ENCODE measurements around the gene THAP4. TPM values are rescaled to one million over a fixed set of nuclear protein-coding genes. Genes with fewer than 3 reads are reported as not detected.
"Not testable (repeated sequence)": the region's sequence is repeated elsewhere in the genome, so short reads cannot be mapped to it uniquely, and the experiment has no call there.

Gene THAP4
- total RNA-seq, 2 experiments from 2014 or later, result 32.3 to 37.4 TPM

DNA sequence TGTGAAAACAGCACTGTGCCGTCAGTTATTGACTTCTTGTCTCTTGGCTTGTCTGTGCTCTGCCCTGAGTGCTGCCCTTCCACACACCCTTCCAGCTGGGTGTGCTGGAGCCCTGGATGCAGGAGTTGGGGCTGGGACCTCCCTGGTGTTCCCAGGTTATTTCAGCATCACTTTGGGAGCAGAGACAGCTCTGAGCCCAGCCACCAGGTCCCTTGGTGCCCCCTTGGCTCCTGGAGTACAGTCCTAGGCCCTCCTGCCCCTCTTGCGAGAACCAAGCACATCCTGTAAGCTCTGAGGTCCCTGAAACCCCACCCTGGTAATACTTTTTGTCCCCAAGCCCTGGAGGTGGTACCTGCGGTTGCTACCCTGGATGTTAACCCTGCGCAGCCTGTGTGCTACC, 54.2 kb downstream of the THAP4 start:
- ChIA-PET CTCF (no interaction called here), POLR2A (no interaction called here)
- peaks cover 21% of the 10 kb centered on the region for H3K9me3 Mint-ChIP-seq (ENCODE audit: insufficient read depth)
- no peak overlapping the region for H3K27ac Mint-ChIP-seq
- ATAC-seq (no peak), DNase-seq (no peak)
- no peaks in the 10 kb centered on the region for H3K27me3 Mint-ChIP-seq (ENCODE audit: low read depth)
- H3K4me1 Mint-ChIP-seq (ENCODE audit: low read depth), result no peaks in the 10 kb centered on the region
- H3K36me3 Mint-ChIP-seq (ENCODE audit: low read depth), result peaks cover 57% of the 10 kb centered on the region
- H3K4me3 Mint-ChIP-seq, result no peak overlapping the region

GRCh38 chr2:241582328-241582727, 54.6 kb downstream of the THAP4 start:
- Mint-ChIP-seq H3K9me3 (ENCODE audit: insufficient read depth) (peaks cover 18% of the 10 kb centered on the region), H3K4me3 (no peak overlapping the region), H3K27me3 (ENCODE audit: low read depth) (no peaks in the 10 kb centered on the region), H3K36me3 (ENCODE audit: low read depth) (peaks cover 52% of the 10 kb centered on the region), H3K4me1 (ENCODE audit: low read depth) (no peaks in the 10 kb centered on the region), H3K27ac (no peak overlapping the region)
- ChIA-PET POLR2A (no interaction called here), CTCF (no interaction called here)
- ATAC-seq (no peak), DNase-seq (no peak)

GRCh38 chr2:241579281-241579680, 57.7 kb downstream of the THAP4 start:
- no peaks in the 10 kb centered on the region for H3K27me3 Mint-ChIP-seq (ENCODE audit: low read depth)
- no peak overlapping the region for H3K27ac Mint-ChIP-seq
- H3K36me3 Mint-ChIP-seq (ENCODE audit: low read depth), result peaks cover 25% of the 10 kb centered on the region
- no peaks in the 10 kb centered on the region for H3K4me1 Mint-ChIP-seq (ENCODE audit: low read depth)
- no peak overlapping the region for H3K4me3 Mint-ChIP-seq
- no peak for DNase-seq
- no peak for ATAC-seq
- POLR2A ChIA-PET, result no interaction called here
- CTCF ChIA-PET, result no interaction called here
- H3K9me3 Mint-ChIP-seq (ENCODE audit: insufficient read depth), result no peaks in the 10 kb centered on the region

- Mint-ChIP-seq H3K27me3 (ENCODE audit: low read depth) (no peaks in the 10 kb centered on the region), H3K9me3 (ENCODE audit: insufficient read depth) (no peaks in the 10 kb centered on the region), H3K36me3 (ENCODE audit: low read depth) (peaks cover 9% of the 10 kb centered on the region), H3K4me1 (ENCODE audit: low read depth) (no peaks in the 10 kb centered on the region), H3K27ac (no peak overlapping the region), H3K4me3 (no peak overlapping the region)
- ChIA-PET CTCF (no interaction called here), POLR2A (no interaction called here)
- no peak for DNase-seq
- no peak for ATAC-seq
Measured at GRCh38 chr2:241577413-241578122, 59.4 kb downstream of the THAP4 start.

DNA sequence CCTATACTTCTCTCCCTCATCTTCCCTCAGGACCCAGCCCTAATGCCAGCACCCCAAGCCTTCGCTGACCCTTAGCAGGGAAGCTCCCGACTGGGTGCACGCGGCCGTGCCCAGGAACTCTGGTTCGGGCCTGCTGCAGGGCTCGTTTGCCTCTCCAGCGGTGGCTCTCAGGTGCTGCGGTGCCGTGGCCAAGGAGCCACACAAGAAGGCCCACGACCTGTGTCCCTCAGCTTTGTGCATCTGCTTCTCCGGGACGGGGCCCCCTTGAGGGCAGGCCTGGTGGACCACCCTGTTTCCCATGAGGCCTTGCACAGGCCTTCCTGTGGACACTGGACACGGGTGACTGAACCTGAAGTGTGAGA, 60.7 kb downstream of the THAP4 start:
- ChIA-PET CTCF (no interaction called here), POLR2A (no interaction called here)
- DNase-seq (no peak), ATAC-seq (no peak)
- Mint-ChIP-seq H3K27me3 (ENCODE audit: low read depth) (no peaks in the 10 kb centered on the region), H3K27ac (no peak overlapping the region), H3K4me1 (ENCODE audit: low read depth) (no peaks in the 10 kb centered on the region), H3K4me3 (no peak overlapping the region), H3K9me3 (ENCODE audit: insufficient read depth) (no peaks in the 10 kb centered on the region), H3K36me3 (ENCODE audit: low read depth) (peaks cover 3% of the 10 kb centered on the region)

DNA sequence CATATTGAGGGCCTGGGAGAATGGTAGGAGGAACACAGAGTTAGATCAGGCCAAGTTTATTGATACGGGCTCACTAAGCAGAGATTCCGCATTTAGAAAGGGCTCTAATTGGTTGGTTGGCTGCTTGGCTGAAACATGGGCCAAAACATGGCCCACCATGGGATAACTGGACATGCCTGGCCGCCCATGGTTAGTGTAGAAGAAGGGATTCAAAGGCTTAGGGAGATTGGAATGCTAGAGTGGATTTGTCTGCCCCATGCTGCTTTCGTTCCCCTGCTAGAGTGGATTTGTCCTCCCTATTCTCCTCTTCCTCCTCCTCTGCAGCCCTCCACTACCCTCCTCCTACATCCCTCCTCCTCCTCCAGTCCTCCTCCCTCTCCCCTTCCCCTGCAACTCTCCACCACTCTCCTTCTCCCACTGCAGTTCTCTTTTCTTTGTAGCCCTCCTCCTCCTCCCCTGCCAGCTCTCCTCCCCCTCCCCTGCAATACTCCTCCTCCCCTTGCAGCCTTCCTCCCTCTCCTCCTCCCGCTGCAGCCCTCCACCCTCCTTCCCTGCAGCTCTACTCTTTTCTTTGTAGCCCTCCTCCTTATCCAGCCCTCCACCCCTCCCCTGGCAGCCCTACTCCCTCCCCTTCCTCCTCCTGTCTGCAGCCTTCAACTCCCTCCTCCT, 61.2 kb downstream of the THAP4 start:
- peaks cover 3% of the 10 kb centered on the region for H3K36me3 Mint-ChIP-seq (ENCODE audit: low read depth)
- no peak for DNase-seq

GRCh38 chr2:241574911-241575623, 61.9 kb downstream of the THAP4 start:
- Mint-ChIP-seq H3K27ac (no peak overlapping the region), H3K36me3 (ENCODE audit: low read depth) (peaks cover under 1% of the 10 kb centered on the region), H3K27me3 (ENCODE audit: low read depth) (no peaks in the 10 kb centered on the region), H3K4me1 (ENCODE audit: low read depth) (no peaks in the 10 kb centered on the region), H3K9me3 (ENCODE audit: insufficient read depth) (no peaks in the 10 kb centered on the region), H3K4me3 (no peak overlapping the region)
- ChIA-PET POLR2A (no interaction called here), CTCF (interaction anchor here (0.7 kb wide), 1 partner anchor 14 kb away, joined by 3 read pairs; no protein-coding TSS in a partner anchor)
- DNase-seq (no peak), ATAC-seq (no peak)

More for the DNA sequence above, 61.2 kb downstream of the THAP4 start:
- POLR2A ChIA-PET, result no interaction called here
- no peaks in the 10 kb centered on the region for H3K9me3 Mint-ChIP-seq (ENCODE audit: insufficient read depth)
- no peaks in the 10 kb centered on the region for H3K27me3 Mint-ChIP-seq (ENCODE audit: low read depth)
- H3K27ac Mint-ChIP-seq, result no peak overlapping the region
- CTCF ChIA-PET, result interaction anchor here (0.7 kb wide), 1 partner anchor 14 kb away, joined by 3 read pairs; no protein-coding TSS in a partner anchor
- ATAC-seq, result no peak
- no peak overlapping the region for H3K4me3 Mint-ChIP-seq
- no peaks in the 10 kb centered on the region for H3K4me1 Mint-ChIP-seq (ENCODE audit: low read depth)

- Mint-ChIP-seq H3K27ac (no peak overlapping the region), H3K4me3 (no peak overlapping the region), H3K27me3 (ENCODE audit: low read depth) (no peaks in the 10 kb centered on the region), H3K9me3 (ENCODE audit: insufficient read depth) (no peaks in the 10 kb centered on the region), H3K4me1 (ENCODE audit: low read depth) (no peaks in the 10 kb centered on the region), H3K36me3 (ENCODE audit: low read depth) (no peaks in the 10 kb centered on the region)
- ATAC-seq, result no peak
- ChIA-PET POLR2A (no interaction called here), CTCF (no interaction called here)
- DNase-seq, result no peak
Measured at GRCh38 chr2:241573741-241574140, 63.2 kb downstream of the THAP4 start.

DNA sequence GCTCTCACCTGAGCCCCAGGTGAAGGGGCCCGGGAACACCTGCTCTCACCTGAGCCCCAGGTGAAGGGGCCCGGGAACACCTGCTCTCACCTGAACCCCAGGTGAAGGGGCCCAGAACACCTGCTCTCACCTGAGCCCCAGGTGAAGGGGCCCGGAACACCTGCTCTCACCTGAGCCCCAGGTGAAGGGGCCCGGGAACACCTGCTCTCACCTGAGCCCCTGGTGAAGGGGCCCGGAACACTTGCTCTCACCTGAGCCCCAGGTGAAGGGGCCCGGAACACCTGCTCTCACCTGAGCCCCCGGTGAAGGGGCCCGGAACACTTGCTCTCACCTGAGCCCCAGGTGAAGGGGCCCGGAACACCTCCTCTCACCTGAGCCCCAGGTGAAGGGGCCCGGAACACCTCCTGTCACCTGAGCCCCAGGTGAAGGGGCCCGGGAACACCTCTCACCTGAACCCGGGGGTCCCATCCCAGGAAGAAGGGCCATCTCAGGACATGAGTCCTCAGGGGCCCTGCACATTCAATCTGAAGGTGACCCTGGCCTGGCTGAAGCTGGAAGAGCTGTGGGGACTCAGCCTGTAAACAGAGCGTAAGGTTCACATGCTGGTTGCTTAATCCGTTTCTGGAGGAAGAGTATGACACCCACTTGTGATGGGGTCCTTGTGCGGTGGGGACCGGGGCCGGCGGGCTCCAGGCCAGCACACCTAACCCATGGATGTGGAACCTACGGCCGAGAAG, 63.9 kb downstream of the THAP4 start:
- H3K36me3 Mint-ChIP-seq (ENCODE audit: low read depth); H3K27me3 Mint-ChIP-seq (ENCODE audit: low read depth); H3K4me3 Mint-ChIP-seq; H3K27ac Mint-ChIP-seq; H3K4me1 Mint-ChIP-seq (ENCODE audit: low read depth); POLR2A ChIA-PET; DNase-seq; CTCF ChIA-PET; H3K9me3 Mint-ChIP-seq (ENCODE audit: insufficient read depth); ATAC-seq: not testable (repeated sequence)

DNA sequence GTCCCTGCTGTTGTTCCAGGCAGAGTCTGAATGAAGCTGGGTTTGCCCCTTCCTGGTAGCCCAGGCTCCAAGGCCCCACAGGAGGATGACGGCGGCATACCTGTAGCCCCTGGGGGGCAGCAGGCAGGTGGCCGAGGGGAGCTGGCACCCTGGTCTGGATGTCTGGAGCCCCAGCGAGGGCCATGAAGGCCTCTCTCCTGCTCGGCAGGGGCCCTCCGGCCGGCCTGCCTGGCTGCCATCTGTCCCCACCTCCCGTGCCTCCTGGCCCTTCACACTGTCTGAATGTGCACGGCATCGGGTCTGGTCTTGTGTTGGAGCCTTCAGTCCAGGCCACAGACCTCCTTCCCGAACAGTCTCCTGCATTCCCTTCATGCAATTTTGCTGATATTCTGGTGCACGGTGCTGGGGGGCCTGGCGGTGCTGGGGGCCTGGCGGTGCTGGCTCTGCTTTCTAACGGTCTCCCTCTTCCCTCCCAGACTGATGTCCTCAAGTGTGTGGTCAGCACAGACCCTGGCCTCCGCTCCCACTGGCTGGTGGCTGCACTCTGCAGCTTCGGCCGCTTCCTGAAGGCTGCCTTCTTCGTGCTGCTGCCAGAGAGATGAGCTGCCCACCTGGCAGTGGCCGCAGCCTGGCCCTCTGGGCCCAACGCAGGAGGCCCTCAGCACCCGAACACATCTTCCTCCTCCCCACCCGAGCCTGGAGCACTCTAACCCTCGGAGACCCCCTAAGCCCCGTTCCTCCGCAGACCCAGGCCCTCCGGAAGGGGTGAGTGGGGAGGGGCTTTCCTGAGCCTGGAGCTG, 64.9 kb downstream of the THAP4 start:
- ATAC-seq, result no peak
- H3K4me1 Mint-ChIP-seq (ENCODE audit: low read depth), result no peaks in the 10 kb centered on the region
- POLR2A ChIA-PET, result no interaction called here

GRCh38 chr2:241570961-241571581, 65.9 kb downstream of the THAP4 start:
- no peak overlapping the region for H3K4me3 Mint-ChIP-seq
- ATAC-seq (no peak), DNase-seq (no peak)
- no peaks in the 10 kb centered on the region for H3K4me1 Mint-ChIP-seq (ENCODE audit: low read depth)
- no peaks in the 10 kb centered on the region for H3K36me3 Mint-ChIP-seq (ENCODE audit: low read depth)
- ChIA-PET POLR2A (no interaction called here), CTCF (no interaction called here)
- H3K27ac Mint-ChIP-seq, result no peak overlapping the region
- no peaks in the 10 kb centered on the region for H3K27me3 Mint-ChIP-seq (ENCODE audit: low read depth)
- no peaks in the 10 kb centered on the region for H3K9me3 Mint-ChIP-seq (ENCODE audit: insufficient read depth)

More for the DNA sequence above, 64.9 kb downstream of the THAP4 start:
- CTCF ChIA-PET, result no interaction called here
- no peak for DNase-seq
- H3K4me3 Mint-ChIP-seq, result no peak overlapping the region
- no peaks in the 10 kb centered on the region for H3K36me3 Mint-ChIP-seq (ENCODE audit: low read depth)
- no peaks in the 10 kb centered on the region for H3K9me3 Mint-ChIP-seq (ENCODE audit: insufficient read depth)
- H3K27ac Mint-ChIP-seq, result no peak overlapping the region
- no peaks in the 10 kb centered on the region for H3K27me3 Mint-ChIP-seq (ENCODE audit: low read depth)
